Activated T-helper 1 cell treated with Interleukin-2 at 50 U/mL for 16 hours (primary cell): ENCODE results near the gene IGFBP6.

Experiments used
- DNase-seq: peaks from one replicate; pipeline ENCODE4 v3.0.0-alpha.2; 2020; ENCODE audit warnings: low read depth

The IGFBP6 gene

GRCh38 chr12:53097564-53098353, at the start of gene IGFBP6:
Gene IGFBP6, plus strand, starts transcription at chr12:53097667. Its CDS starts 51 bp downstream, at chr12:53097718.
- peak; percentile 45 for DNase-seq

GRCh38 chr12:53048033-53048779, 49.3 kb upstream of the IGFBP6 start:
- no peak for DNase-seq

- DNase-seq, result no peak
Observed at GRCh38 chr12:53048780-53049401, 48.6 kb upstream of the IGFBP6 start.

GRCh38 chr12:53049571-53050318, 47.7 kb upstream of the IGFBP6 start, which contains the start of gene TNS2:
Gene TNS2, plus strand, starts transcription at chr12:53050065. Its CDS starts 121 bp downstream, at chr12:53050186.
- no peak for DNase-seq

- DNase-seq, result no peak
Observed at GRCh38 chr12:53050426-53051057, 46.9 kb upstream of the IGFBP6 start.

GRCh38 chr12:53051058-53051880, 46.2 kb upstream of the IGFBP6 start:
- no peak for DNase-seq

- no peak for DNase-seq
Observed at GRCh38 chr12:53051881-53052412, 45.5 kb upstream of the IGFBP6 start.

GRCh38 chr12:53052419-53053217, 44.8 kb upstream of the IGFBP6 start:
- DNase-seq, result no peak

- peak; percentile 30 for DNase-seq
Observed at GRCh38 chr12:53053218-53054111, 44.0 kb upstream of the IGFBP6 start.

GRCh38 chr12:53054112-53054878, 43.2 kb upstream of the IGFBP6 start:
- peak; percentile 84 for DNase-seq

- no peak for DNase-seq
Observed at GRCh38 chr12:53055471-53056266, 41.8 kb upstream of the IGFBP6 start.

- DNase-seq, result no peak
Observed at GRCh38 chr12:53056296-53056695, 41.2 kb upstream of the IGFBP6 start.

- no peak for DNase-seq
Observed at GRCh38 chr12:53056901-53057300, 40.6 kb upstream of the IGFBP6 start.

- DNase-seq, result no peak
Observed at GRCh38 chr12:53057816-53058500, 39.5 kb upstream of the IGFBP6 start.

GRCh38 chr12:53058674-53059433, 38.6 kb upstream of the IGFBP6 start:
- DNase-seq, result no peak
